H1 (cell line): ENCODE data around the gene TRPT1. TPM values are rescaled to one million over a fixed set of nuclear protein-coding genes. Genes with fewer than 3 reads are reported as not detected.

Source experiments
- CTCF ChIA-PET: fragments of 300-600 bp; sonication (Branson Sonifier 250); formaldehyde crosslinking; loops from one replicate; lab custom pipeline; 2021; ENCODE audit not compliant: partially characterized antibody; lab: Charles Lee
- POLR2A ChIA-PET: fragments of 300-600 bp; sonication (Branson Sonifier 250); formaldehyde crosslinking; loops from one replicate; lab custom pipeline; 2021; ENCODE audit warnings: inconsistent platforms; ENCODE audit not compliant: partially characterized antibody; lab: Charles Lee
- DNase-seq, 2 experiments: peaks; one replicate each; pipeline versions ENCODE4 v3.0.0 to v3.0.0-alpha.2; 2010 to 2022; ENCODE audit warnings: low spot score in 2 of 2, low read depth in 1 of 2, mixed read lengths in 1 of 2
- FAIRE-seq: peaks from 2 replicates; lab custom pipeline; 2011; peaks lifted over from hg19 to GRCh38; lab: Jason Lieb, UNC
- H2AFZ ChIP-seq: 2 replicates; pipeline ENCODE4 v1.8.1; 2012; ENCODE audit warnings: low read length, inconsistent platforms
- H2AK5ac ChIP-seq: 2 replicates; pipeline ENCODE4 v1.6.1; 2013; ENCODE audit warnings: low read depth, low read length
- H2BK120ac ChIP-seq: replicated peaks from 2 replicates; pipeline ENCODE3; 2013; ENCODE audit warnings: low read depth, low read length, inconsistent platforms
- H2BK12ac ChIP-seq: 2 replicates; pipeline ENCODE4 v1.6.1; 2013; ENCODE audit warnings: low read depth, low read length
- H2BK15ac ChIP-seq: 2 replicates; pipeline ENCODE4 v1.6.1; 2013; ENCODE audit warnings: low read length
- H2BK20ac ChIP-seq: 2 replicates; pipeline ENCODE4 v1.6.1; 2013; ENCODE audit warnings: low read length
- H2BK5ac ChIP-seq: 2 replicates; pipeline ENCODE4 v1.6.1; 2013; ENCODE audit warnings: low read depth, low read length
- H3K14ac ChIP-seq: 2 replicates; pipeline ENCODE4 v1.6.1; 2013; ENCODE audit warnings: inconsistent platforms; ENCODE audit not compliant: insufficient read length
- H3K18ac ChIP-seq: 2 replicates; pipeline ENCODE4 v1.6.1; 2013; ENCODE audit warnings: low read length; ENCODE audit errors: extremely low read depth
- H3K23ac ChIP-seq: 2 replicates; pipeline ENCODE4 v1.6.1; 2013; ENCODE audit warnings: inconsistent platforms; ENCODE audit not compliant: insufficient read length
- H3K23me2 ChIP-seq: 2 replicates; pipeline ENCODE4 v1.6.1; 2013; ENCODE audit warnings: low read depth, low read length
- H3K27ac ChIP-seq: 2 replicates; pipeline ENCODE4 v1.6.1; 2011; ENCODE audit warnings: low read depth, low read length, inconsistent platforms
- H3K27me3 ChIP-seq, 4 experiments: replicated peaks in 1 of 4; 1 replicate in 1 of 4; 2 replicates in 3 of 4; pipeline versions ENCODE4 v1.6.1 to v1.8.1; 2011 to 2013; ENCODE audit warnings: low read length in 3 of 4, mild to moderate bottlenecking in 3 of 4, inconsistent platforms in 2 of 4, mixed read lengths in 2 of 4, moderate library complexity in 1 of 4; ENCODE audit not compliant: control insufficient read depth in 3 of 4, insufficient read depth in 3 of 4; ENCODE audit errors: extremely low read depth in 1 of 4
- H3K36me3 ChIP-seq, 4 experiments: 2 replicates each; pipeline versions ENCODE4 v1.6.1 to v1.8.1; 2011 to 2013; ENCODE audit warnings: mild to moderate bottlenecking in 4 of 4, low read length in 3 of 4, moderate library complexity in 2 of 4, control low read depth in 1 of 4, inconsistent platforms in 1 of 4; ENCODE audit not compliant: insufficient read depth in 4 of 4, control insufficient read depth in 2 of 4
- H3K4ac ChIP-seq: replicated peaks from 2 replicates; pipeline ENCODE3; 2013; ENCODE audit warnings: low read length, low read depth, mixed read lengths, inconsistent platforms; ENCODE audit not compliant: insufficient read length
- H3K4me1 ChIP-seq, 4 experiments: replicated peaks in 1 of 4; 1 replicate in 1 of 4; 2 replicates in 3 of 4; pipeline versions ENCODE4 v1.6.1 to v1.8.1; 2011 to 2013; ENCODE audit warnings: low read length in 3 of 4, inconsistent platforms in 2 of 4, mixed read lengths in 1 of 4; ENCODE audit not compliant: insufficient read depth in 4 of 4, control insufficient read depth in 3 of 4
- H3K4me2 ChIP-seq, 2 experiments: 2 replicates each; pipeline versions ENCODE4 v1.6.1 to v1.8.1; 2011 to 2013; ENCODE audit warnings: low read depth in 2 of 2, low read length in 2 of 2, control low read depth in 1 of 2, inconsistent platforms in 1 of 2, mild to moderate bottlenecking in 1 of 2; ENCODE audit not compliant: insufficient read depth in 1 of 2
- H3K4me3 ChIP-seq, 4 experiments: fragments of 200-600, 300-600 bp in 1 of 4; sonication (generic), shearing (Covaris generic), sonication (Bioruptor Twin) in 1 of 4; 2 replicates each; pipeline versions ENCODE4 v1.5.1 to v1.8.1; 2011 to 2016; ENCODE audit warnings: low read length in 4 of 4, low read depth in 3 of 4, control low read depth in 2 of 4, inconsistent platforms in 2 of 4, mild to moderate bottlenecking in 2 of 4, mixed read lengths in 1 of 4, moderate library complexity in 1 of 4; ENCODE audit not compliant: insufficient read depth in 2 of 4; ENCODE audit errors: extremely low read depth in 1 of 4
- H3K56ac ChIP-seq: replicated peaks from 2 replicates; pipeline ENCODE3; 2013; ENCODE audit warnings: low read depth, mild to moderate bottlenecking, mixed read lengths, low read length, inconsistent platforms; ENCODE audit not compliant: insufficient read length
- H3K79me1 ChIP-seq: 2 replicates; pipeline ENCODE4 v1.6.1; 2013; ENCODE audit warnings: low read depth, low read length, control low read depth
- H3K79me2 ChIP-seq, 2 experiments: 2 replicates each; pipeline versions ENCODE4 v1.6.1 to v1.8.1; 2012 to 2013; ENCODE audit warnings: low read length in 2 of 2, mild to moderate bottlenecking in 2 of 2, inconsistent platforms in 1 of 2; ENCODE audit not compliant: insufficient read depth in 2 of 2, control insufficient read depth in 1 of 2
- H3K9ac ChIP-seq, 4 experiments: replicated peaks in 1 of 4; 1 replicate in 1 of 4; 2 replicates in 3 of 4; pipeline versions ENCODE4 v1.6.1 to v1.8.1; 2011 to 2013; ENCODE audit warnings: low read depth in 3 of 4, low read length in 3 of 4, control low read depth in 2 of 4, mild to moderate bottlenecking in 2 of 4, moderate library complexity in 2 of 4, inconsistent platforms in 1 of 4; ENCODE audit errors: extremely low read depth in 1 of 4
- H3K9me3 ChIP-seq, 2 experiments: 2 replicates each; pipeline versions ENCODE4 v1.6.1 to v1.8.1; 2012 to 2013; ENCODE audit warnings: mild to moderate bottlenecking in 2 of 2, moderate library complexity in 2 of 2, control low read depth in 1 of 2, inconsistent platforms in 1 of 2, low read depth in 1 of 2, low read length in 1 of 2, mixed read lengths in 1 of 2; ENCODE audit not compliant: insufficient read depth in 2 of 2
- H4K20me1 ChIP-seq, 2 experiments: replicated peaks in 1 of 2; 2 replicates each; pipeline versions ENCODE3 to v1.8.1; 2011 to 2013; ENCODE audit warnings: inconsistent platforms in 2 of 2, low read length in 2 of 2, mild to moderate bottlenecking in 1 of 2; ENCODE audit not compliant: insufficient read depth in 2 of 2, control insufficient read depth in 1 of 2
- H4K5ac ChIP-seq: 2 replicates; pipeline ENCODE4 v1.6.1; 2013; ENCODE audit warnings: low read length, low read depth, mixed read lengths, inconsistent platforms; ENCODE audit not compliant: insufficient read length
- H4K8ac ChIP-seq: 2 replicates; pipeline ENCODE4 v1.8.0; 2013; ENCODE audit warnings: mild to moderate bottlenecking, moderate library complexity, low read length, inconsistent platforms; ENCODE audit not compliant: insufficient read depth; ENCODE audit errors: extremely low read depth
- H4K91ac ChIP-seq: replicated peaks from 2 replicates; pipeline ENCODE3; 2013; ENCODE audit warnings: low read length, mixed read lengths, inconsistent platforms; ENCODE audit not compliant: insufficient read length
- EP300 ChIP-seq, 2 experiments: IDR thresholded peaks; 1 replicate in 1 of 2; 2 replicates in 1 of 2; pipeline ENCODE4 v1.6.1; 2011 to 2012; ENCODE audit warnings: low read depth in 2 of 2, low read length in 2 of 2, mild to moderate bottlenecking in 2 of 2, borderline replicate concordance in 1 of 2, inconsistent platforms in 1 of 2, moderate library complexity in 1 of 2
- HDAC2 ChIP-seq, 2 experiments: fragments of 300-600 bp in 1 of 2; sonication (generic) in 1 of 2; IDR thresholded peaks; 2 replicates each; pipeline ENCODE4 v1.6.1; 2011 to 2012; ENCODE audit warnings: low read depth in 2 of 2, low read length in 2 of 2, mild to moderate bottlenecking in 2 of 2, moderate library complexity in 2 of 2, borderline replicate concordance in 1 of 2, inconsistent platforms in 1 of 2
- RAD21 ChIP-seq, 2 experiments: IDR thresholded peaks in 1 of 2; conservative IDR thresholded peaks in 1 of 2; 2 replicates each; pipeline ENCODE4 v1.6.1; 2011; ENCODE audit warnings: low read depth in 2 of 2, low read length in 2 of 2, improper control_type of control experiment in 1 of 2, inconsistent platforms in 1 of 2, mild to moderate bottlenecking in 1 of 2, moderate library complexity in 1 of 2
- WGBS, 2 experiments: shearing (Covaris generic) in 1 of 2; methylation state at CpG; one replicate each; pipeline versions ENCODE4 v1.1.6 to v1.1.7; 2013 to 2015; ENCODE audit warnings: low lambda C conversion rate in 2 of 2, mixed read lengths in 2 of 2, inconsistent platforms in 1 of 2, low coverage in 1 of 2, missing lambda C conversion rate in 1 of 2; ENCODE audit not compliant: insufficient replicate concordance in 2 of 2, insufficient coverage in 1 of 2, insufficient read length in 1 of 2; ENCODE audit errors: extremely low coverage in 1 of 2, missing lambda C conversion rate in 1 of 2; 5-methylcytosine and 5-hydroxymethylcytosine counted together
- polyA plus RNA-seq, 7 experiments: library from polyadenylated mRNA; depleted of rRNA in 3 of 7; stranded (reverse) in 5 of 7; unstranded in 2 of 7; fragments of >200 nt in 5 of 7; fragments of 200-250 nt in 2 of 7; gene quantifications; 1 replicate in 5 of 7; 2 replicates in 1 of 7; 4 replicates in 1 of 7; pipeline versions ENCODE4 v1.2.1 to v1.2.3, GENCODE V29; 2011 to 2013; ENCODE audit warnings: missing spikeins in 2 of 7, mixed read lengths in 2 of 7
- total RNA-seq: library from RNA; stranded (reverse); fragmentation: NEBNext Ultra II Directional; extraction: Animal tissue kit (Norgen Biotek cat#: 25700); gene quantifications from 2 replicates; pipeline ENCODE4 v1.2.1, GENCODE V29; 2021
- TF ChIP-seq, protein P1 (sequence below), 3 experiments: IDR thresholded peaks; 1 replicate in 2 of 3; 2 replicates in 1 of 3; pipeline versions ENCODE4 v1.5.1 to v1.6.1; 2011; ENCODE audit warnings: low read length in 3 of 3, mild to moderate bottlenecking in 3 of 3, inconsistent platforms in 2 of 3, low read depth in 1 of 3, moderate library complexity in 1 of 3; ENCODE audit not compliant: insufficient read depth in 1 of 3; ENCODE audit errors: control extremely low read depth in 1 of 3

Gene TRPT1
- total and polyA plus RNA-seq, 2 of the 8 experiments (the other 6 are each of a cell fraction or from before 2014, with no cell fraction given): 34.5 to 74.6 TPM

DNA sequence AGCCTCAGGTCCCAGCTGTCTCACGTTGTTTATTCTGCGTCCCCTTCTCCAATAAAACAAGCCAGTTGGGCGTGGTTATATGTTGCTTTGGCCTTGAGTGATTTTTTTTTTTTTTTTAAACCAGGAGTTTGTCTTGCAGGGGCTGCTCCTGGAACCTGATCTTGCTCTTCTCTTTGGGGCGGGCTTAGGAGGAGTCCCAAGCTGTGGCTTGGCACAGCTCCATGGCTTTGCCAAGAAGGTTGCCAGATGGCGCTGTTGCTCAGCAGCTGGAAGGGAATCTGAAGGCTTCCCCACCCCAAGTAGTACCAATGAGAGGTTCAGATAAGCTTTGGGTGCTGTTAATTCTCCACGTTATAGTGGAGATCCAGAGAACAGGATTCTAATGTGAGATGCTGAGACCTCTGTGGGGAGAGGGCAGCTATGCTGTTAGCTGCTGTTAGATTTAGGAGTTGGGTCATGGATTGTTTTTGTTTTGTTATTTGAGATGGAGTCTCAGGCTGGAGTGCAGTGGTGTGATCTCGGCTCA lies 21.5 kb downstream of the TRPT1 start:
- H3K14ac ChIP-seq: no peak overlapping the region
- H2BK20ac ChIP-seq: no peak overlapping the region
- H2BK5ac ChIP-seq: no peak overlapping the region
- DNase-seq (peak; percentile 53 to 80), FAIRE-seq (peak; percentile 48)
- peaks cover 41 to 62% (median 54%) of the 10 kb centered on the region in 4 experiments for H3K36me3 ChIP-seq
- H3K4ac ChIP-seq: no peak overlapping the region
- H3K79me2 ChIP-seq: no peaks in the 10 kb centered on the region
- no peak overlapping the region for H3K27ac ChIP-seq
- no peak overlapping the region for H3K4me2 ChIP-seq
- no peak overlapping the region for H2BK120ac ChIP-seq
- H3K79me1 ChIP-seq: no peaks in the 10 kb centered on the region
- H3K23ac ChIP-seq: no peak overlapping the region
- H4K8ac ChIP-seq: no peak overlapping the region
- CTCF ChIA-PET: interaction anchor here (0.7 to 7.4 kb wide), 31 partner anchors 9 to 209 kb away, joined by 3 to 68 read pairs (median 6); partner anchors contain the start of genes DNAJC4, ESRRA, NUDT22 and PLCB3
- POLR2A ChIA-PET: interaction anchor here (0.7 to 18.4 kb wide), 8 partner anchors 16 to 99 kb away, joined by 3 to 253 read pairs (median 23); partner anchors contain the start of genes MACROD1, NUDT22, PPP1R14B and STIP1
- WGBS, 2 experiments: 73% methylated on average over 7 of the region's 7 CpGs; no CpG with 5 or more reads in 1 of the 2 experiments
- H2AK5ac ChIP-seq: no peak overlapping the region
- no peak overlapping the region for H2AFZ ChIP-seq
- no peak overlapping the region; the same call in 1 of the 2 replicates for H2BK15ac ChIP-seq
- H2BK12ac ChIP-seq: no peak overlapping the region
- no peaks in the 10 kb centered on the region for H3K9me3 ChIP-seq
- H3K27me3 ChIP-seq: no peaks in the 10 kb centered on the region; a peak in 1 of 7 replicates
- no peak overlapping the region for H4K5ac ChIP-seq
- H3K18ac ChIP-seq: no peak overlapping the region
- peaks cover 5 to 21% of the 10 kb centered on the region in 2 experiments for H4K20me1 ChIP-seq
- no peaks in the 10 kb centered on the region; the same call in 1 of the 2 replicates for H3K23me2 ChIP-seq
- no peak overlapping the region for H3K4me3 ChIP-seq
- no peak overlapping the region for H3K56ac ChIP-seq
- peaks cover 0 to 5% (median 0%) of the 10 kb centered on the region in 4 experiments; a peak in 3 of 7 replicates for H3K4me1 ChIP-seq
- no peak overlapping the region for H4K91ac ChIP-seq
- no peak overlapping the region; a peak in 1 of 7 replicates for H3K9ac ChIP-seq
- TF ChIP-seq, protein P1, sequence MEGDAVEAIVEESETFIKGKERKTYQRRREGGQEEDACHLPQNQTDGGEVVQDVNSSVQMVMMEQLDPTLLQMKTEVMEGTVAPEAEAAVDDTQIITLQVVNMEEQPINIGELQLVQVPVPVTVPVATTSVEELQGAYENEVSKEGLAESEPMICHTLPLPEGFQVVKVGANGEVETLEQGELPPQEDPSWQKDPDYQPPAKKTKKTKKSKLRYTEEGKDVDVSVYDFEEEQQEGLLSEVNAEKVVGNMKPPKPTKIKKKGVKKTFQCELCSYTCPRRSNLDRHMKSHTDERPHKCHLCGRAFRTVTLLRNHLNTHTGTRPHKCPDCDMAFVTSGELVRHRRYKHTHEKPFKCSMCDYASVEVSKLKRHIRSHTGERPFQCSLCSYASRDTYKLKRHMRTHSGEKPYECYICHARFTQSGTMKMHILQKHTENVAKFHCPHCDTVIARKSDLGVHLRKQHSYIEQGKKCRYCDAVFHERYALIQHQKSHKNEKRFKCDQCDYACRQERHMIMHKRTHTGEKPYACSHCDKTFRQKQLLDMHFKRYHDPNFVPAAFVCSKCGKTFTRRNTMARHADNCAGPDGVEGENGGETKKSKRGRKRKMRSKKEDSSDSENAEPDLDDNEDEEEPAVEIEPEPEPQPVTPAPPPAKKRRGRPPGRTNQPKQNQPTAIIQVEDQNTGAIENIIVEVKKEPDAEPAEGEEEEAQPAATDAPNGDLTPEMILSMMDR (IDR thresholded peaks at IDR 0.05; ENCODE audit: control extremely low read depth in 1 of 3, insufficient read depth in 1 of 3, low read depth in 1 of 3, low read length in 3 of 3): peak; percentile 79 to 90 (median 81)
- TF ChIP-seq EP300 (IDR thresholded peaks at IDR 0.05; ENCODE audit: borderline replicate concordance in 1 of 2, low read depth in 2 of 2, low read length in 2 of 2) (no peak), RAD21 (IDR thresholded peaks at IDR 0.05 in 1 of 2, conservative IDR thresholded peaks at IDR 0.05 in 1 of 2; ENCODE audit: low read depth in 2 of 2, low read length in 2 of 2) (peak; percentile 80 to 88), HDAC2 (IDR thresholded peaks at IDR 0.05; ENCODE audit: borderline replicate concordance in 1 of 2, low read depth in 2 of 2, low read length in 2 of 2) (no peak)
- TF ChIP-seq, all 59 proteins: peak for 2
